SK-N-SH treated with all-trans-retinoic acid at 6 μM for 48 hours (cell line): ENCODE measurements around the gene CCDC148.

Source experiments
- ARNTL ChIP-seq: fragments of 450-650 bp; formaldehyde crosslinking; IDR thresholded peaks from 2 replicates; pipeline ENCODE4 v1.5.0; 2020; ENCODE audit warnings: low read depth, mild to moderate bottlenecking, moderate library complexity, borderline replicate concordance
- BACH2 ChIP-seq: fragments of 250-450 bp; sonication (Bioruptor Pico); IDR thresholded peaks from 2 replicates; pipeline ENCODE4 v1.9.0; 2021; ENCODE audit warnings: mild to moderate bottlenecking, borderline replicate concordance
- CSDC2 ChIP-seq: fragments of 250-450 bp; sonication (Bioruptor Pico); IDR thresholded peaks from 2 replicates; pipeline ENCODE4 v1.5.0; 2020; ENCODE audit warnings: mild to moderate bottlenecking, moderate library complexity
- PPARA ChIP-seq: fragments of 250-450 bp; sonication (Bioruptor Pico); IDR thresholded peaks from 2 replicates; pipeline ENCODE4 v1.5.0; 2020; ENCODE audit warnings: mild to moderate bottlenecking, borderline replicate concordance
- TCF4 ChIP-seq: fragments of 250-450 bp; sonication (Bioruptor Pico); IDR thresholded peaks from 2 replicates; pipeline ENCODE4 v1.8.0; 2021; ENCODE audit warnings: mild to moderate bottlenecking, moderate library complexity, borderline replicate concordance
- ZFP3 ChIP-seq: fragments of 250-450 bp; sonication (Bioruptor Pico); IDR thresholded peaks from 2 replicates; pipeline ENCODE4 v1.5.0; 2020; ENCODE audit warnings: mild to moderate bottlenecking, moderate library complexity
- ZNF8 ChIP-seq: fragments of 450-650 bp; formaldehyde crosslinking; IDR thresholded peaks from 2 replicates; pipeline ENCODE4 v1.5.0; 2020; ENCODE audit warnings: mild to moderate bottlenecking, moderate library complexity
- TF ChIP-seq, protein P1 (sequence below): fragments of 250-450 bp; sonication (Bioruptor Pico); IDR thresholded peaks from 2 replicates; pipeline ENCODE4 v1.8.0; 2021; ENCODE audit warnings: low read depth, mild to moderate bottlenecking, moderate library complexity, borderline replicate concordance
- TF ChIP-seq, protein P2 (sequence below): fragments of 250-450 bp; sonication (Bioruptor Pico); IDR thresholded peaks from 2 replicates; pipeline ENCODE4 v1.8.0; 2020; ENCODE audit warnings: mild to moderate bottlenecking, moderate library complexity, borderline replicate concordance
- TF ChIP-seq, protein P3 (sequence below): fragments of 250-450 bp; sonication (Bioruptor Pico); IDR thresholded peaks from 2 replicates; pipeline ENCODE4 v1.5.1; 2021; ENCODE audit warnings: mild to moderate bottlenecking, moderate library complexity

DNA sequence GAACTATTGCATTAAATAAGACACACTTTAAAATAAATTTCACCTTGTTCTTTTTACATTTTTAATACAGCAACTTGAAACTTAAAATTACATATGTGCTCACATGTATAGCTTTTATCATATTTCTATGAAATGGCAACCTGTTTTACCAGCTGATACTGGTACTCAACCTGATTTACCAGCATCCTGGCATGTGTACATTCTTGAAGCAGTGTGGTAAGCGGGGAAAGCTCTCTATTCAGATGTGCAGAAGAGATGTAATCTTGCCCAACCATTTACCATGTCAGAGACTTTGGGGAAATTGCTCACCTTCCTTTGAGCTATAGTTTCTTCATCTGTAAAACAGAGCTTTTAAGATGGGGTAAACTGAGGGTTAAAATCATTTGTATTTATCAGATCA lies 133.2 kb downstream of the CCDC148 start:
- TF ChIP-seq, protein P1, sequence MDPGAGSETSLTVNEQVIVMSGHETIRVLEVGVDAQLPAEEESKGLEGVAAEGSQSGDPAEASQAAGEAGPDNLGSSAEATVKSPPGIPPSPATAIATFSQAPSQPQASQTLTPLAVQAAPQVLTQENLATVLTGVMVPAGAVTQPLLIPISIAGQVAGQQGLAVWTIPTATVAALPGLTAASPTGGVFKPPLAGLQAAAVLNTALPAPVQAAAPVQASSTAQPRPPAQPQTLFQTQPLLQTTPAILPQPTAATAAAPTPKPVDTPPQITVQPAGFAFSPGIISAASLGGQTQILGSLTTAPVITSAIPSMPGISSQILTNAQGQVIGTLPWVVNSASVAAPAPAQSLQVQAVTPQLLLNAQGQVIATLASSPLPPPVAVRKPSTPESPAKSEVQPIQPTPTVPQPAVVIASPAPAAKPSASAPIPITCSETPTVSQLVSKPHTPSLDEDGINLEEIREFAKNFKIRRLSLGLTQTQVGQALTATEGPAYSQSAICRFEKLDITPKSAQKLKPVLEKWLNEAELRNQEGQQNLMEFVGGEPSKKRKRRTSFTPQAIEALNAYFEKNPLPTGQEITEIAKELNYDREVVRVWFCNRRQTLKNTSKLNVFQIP, result no peak
- TF ChIP-seq, protein P2, sequence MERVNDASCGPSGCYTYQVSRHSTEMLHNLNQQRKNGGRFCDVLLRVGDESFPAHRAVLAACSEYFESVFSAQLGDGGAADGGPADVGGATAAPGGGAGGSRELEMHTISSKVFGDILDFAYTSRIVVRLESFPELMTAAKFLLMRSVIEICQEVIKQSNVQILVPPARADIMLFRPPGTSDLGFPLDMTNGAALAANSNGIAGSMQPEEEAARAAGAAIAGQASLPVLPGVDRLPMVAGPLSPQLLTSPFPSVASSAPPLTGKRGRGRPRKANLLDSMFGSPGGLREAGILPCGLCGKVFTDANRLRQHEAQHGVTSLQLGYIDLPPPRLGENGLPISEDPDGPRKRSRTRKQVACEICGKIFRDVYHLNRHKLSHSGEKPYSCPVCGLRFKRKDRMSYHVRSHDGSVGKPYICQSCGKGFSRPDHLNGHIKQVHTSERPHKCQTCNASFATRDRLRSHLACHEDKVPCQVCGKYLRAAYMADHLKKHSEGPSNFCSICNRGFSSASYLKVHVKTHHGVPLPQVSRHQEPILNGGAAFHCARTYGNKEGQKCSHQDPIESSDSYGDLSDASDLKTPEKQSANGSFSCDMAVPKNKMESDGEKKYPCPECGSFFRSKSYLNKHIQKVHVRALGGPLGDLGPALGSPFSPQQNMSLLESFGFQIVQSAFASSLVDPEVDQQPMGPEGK (CRISPR knock-in tag), result no peak
- TF ChIP-seq ZFP3 (CRISPR knock-in tag), result no peak
- TF ChIP-seq ZNF8 (CRISPR knock-in tag), result no peak
- TF ChIP-seq PPARA (CRISPR knock-in tag), result no peak
- TF ChIP-seq, protein P3, sequence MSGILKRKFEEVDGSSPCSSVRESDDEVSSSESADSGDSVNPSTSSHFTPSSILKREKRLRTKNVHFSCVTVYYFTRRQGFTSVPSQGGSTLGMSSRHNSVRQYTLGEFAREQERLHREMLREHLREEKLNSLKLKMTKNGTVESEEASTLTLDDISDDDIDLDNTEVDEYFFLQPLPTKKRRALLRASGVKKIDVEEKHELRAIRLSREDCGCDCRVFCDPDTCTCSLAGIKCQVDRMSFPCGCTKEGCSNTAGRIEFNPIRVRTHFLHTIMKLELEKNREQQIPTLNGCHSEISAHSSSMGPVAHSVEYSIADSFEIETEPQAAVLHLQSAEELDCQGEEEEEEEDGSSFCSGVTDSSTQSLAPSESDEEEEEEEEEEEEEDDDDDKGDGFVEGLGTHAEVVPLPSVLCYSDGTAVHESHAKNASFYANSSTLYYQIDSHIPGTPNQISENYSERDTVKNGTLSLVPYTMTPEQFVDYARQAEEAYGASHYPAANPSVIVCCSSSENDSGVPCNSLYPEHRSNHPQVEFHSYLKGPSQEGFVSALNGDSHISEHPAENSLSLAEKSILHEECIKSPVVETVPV (CRISPR knock-in tag), result no peak
- TF ChIP-seq ARNTL, result no peak
- TF ChIP-seq TCF4 (CRISPR knock-in tag), result no peak
- no peak for TF ChIP-seq BACH2 (CRISPR knock-in tag)
- no peak for TF ChIP-seq CSDC2
